ENCODE results near the gene SMIM15.
"Not testable (repeated sequence)": the region's sequence is repeated elsewhere in the genome, so short reads cannot be mapped to it uniquely, and the experiment has no call there.

Gene SMIM15

GRCh38 chr5:61162010-61162831 is at the start of gene SMIM15:
Gene SMIM15, minus strand, starts transcription at chr5:61162468. Its CDS starts 2,297 bp downstream, at chr5:61160171.
- peak; percentile 55 for DNase-seq (ENCODE audit: low read depth)

GRCh38 chr5:61207884-61208283 is 45.6 kb upstream of the SMIM15 start:
- DNase-seq (ENCODE audit: low read depth), result no peak

GRCh38 chr5:61205013-61205412 is 42.7 kb upstream of the SMIM15 start:
- no peak for DNase-seq (ENCODE audit: low read depth)

- DNase-seq (ENCODE audit: low read depth), result no peak
Observed at GRCh38 chr5:61202213-61202612, 39.9 kb upstream of the SMIM15 start.

GRCh38 chr5:61200582-61201155 is 38.4 kb upstream of the SMIM15 start:
- no peak for DNase-seq (ENCODE audit: low read depth)

GRCh38 chr5:61198606-61199005 is 36.3 kb upstream of the SMIM15 start:
- DNase-seq (ENCODE audit: low read depth), result no peak

GRCh38 chr5:61187826-61188225 is 25.6 kb upstream of the SMIM15 start:
- DNase-seq (ENCODE audit: low read depth), result not testable (repeated sequence)

- DNase-seq (ENCODE audit: low read depth), result not testable (repeated sequence)
Observed at GRCh38 chr5:61187352-61187751, 25.1 kb upstream of the SMIM15 start.

- DNase-seq (ENCODE audit: low read depth), result no peak
Observed at GRCh38 chr5:61186634-61187033, 24.4 kb upstream of the SMIM15 start.

GRCh38 chr5:61184708-61185107 is 22.4 kb upstream of the SMIM15 start:
- no peak for DNase-seq (ENCODE audit: low read depth)

- DNase-seq (ENCODE audit: low read depth), result no peak
Observed at GRCh38 chr5:61183538-61183937, 21.3 kb upstream of the SMIM15 start.

- DNase-seq (ENCODE audit: low read depth), result no peak
Observed at GRCh38 chr5:61182449-61182848, 20.2 kb upstream of the SMIM15 start.

- no peak for DNase-seq (ENCODE audit: low read depth)
Observed at GRCh38 chr5:61180886-61181285, 18.6 kb upstream of the SMIM15 start.

GRCh38 chr5:61178702-61179101 is 16.4 kb upstream of the SMIM15 start:
- DNase-seq (ENCODE audit: low read depth), result no peak

GRCh38 chr5:61177716-61178115 is 15.4 kb upstream of the SMIM15 start:
- no peak for DNase-seq (ENCODE audit: low read depth)

- DNase-seq (ENCODE audit: low read depth), result no peak
Observed at GRCh38 chr5:61177070-61177469, 14.8 kb upstream of the SMIM15 start.

- DNase-seq (ENCODE audit: low read depth), result no peak
Observed at GRCh38 chr5:61176631-61177030, 14.4 kb upstream of the SMIM15 start.

- DNase-seq (ENCODE audit: low read depth), result no peak
Observed at GRCh38 chr5:61171479-61171878, 9.2 kb upstream of the SMIM15 start.

- DNase-seq (ENCODE audit: low read depth), result no peak
Observed at GRCh38 chr5:61168951-61169350, 6.7 kb upstream of the SMIM15 start.

GRCh38 chr5:61167382-61167781 is 5.1 kb upstream of the SMIM15 start:
- DNase-seq (ENCODE audit: low read depth), result no peak

GRCh38 chr5:61163905-61164304 is 1.6 kb upstream of the SMIM15 start:
- DNase-seq (ENCODE audit: low read depth), result no peak

GRCh38 chr5:61162832-61163567 is 732 bp upstream of the SMIM15 start:
- DNase-seq (ENCODE audit: low read depth), result no peak

GRCh38 chr5:61160497-61160896 is 1.8 kb downstream of the SMIM15 start:
- no peak for DNase-seq (ENCODE audit: low read depth)

Data from T-helper 22 cell (primary cell).